OCI-LY1 (cell line): ENCODE data around the gene SOBP.

Experiments
- EZH2 ChIP-seq: fragments of 200-600 bp; sonication (generic), shearing (Covaris generic); IDR thresholded peaks from 2 replicates; pipeline ENCODE4 v1.8.0; 2017; ENCODE audit warnings: borderline replicate concordance, mixed run types, mild to moderate bottlenecking, antibody characterized with exemption, low read length, moderate library complexity, mixed read lengths
- TF ChIP-seq, protein P1 (sequence below): fragments of 200-600 bp; sonication (generic), shearing (Covaris generic); IDR thresholded peaks from 2 replicates; pipeline ENCODE4 v1.5.1; 2017; ENCODE audit warnings: mild to moderate bottlenecking, antibody characterized with exemption, low read length, moderate library complexity, mixed read lengths

DNA sequence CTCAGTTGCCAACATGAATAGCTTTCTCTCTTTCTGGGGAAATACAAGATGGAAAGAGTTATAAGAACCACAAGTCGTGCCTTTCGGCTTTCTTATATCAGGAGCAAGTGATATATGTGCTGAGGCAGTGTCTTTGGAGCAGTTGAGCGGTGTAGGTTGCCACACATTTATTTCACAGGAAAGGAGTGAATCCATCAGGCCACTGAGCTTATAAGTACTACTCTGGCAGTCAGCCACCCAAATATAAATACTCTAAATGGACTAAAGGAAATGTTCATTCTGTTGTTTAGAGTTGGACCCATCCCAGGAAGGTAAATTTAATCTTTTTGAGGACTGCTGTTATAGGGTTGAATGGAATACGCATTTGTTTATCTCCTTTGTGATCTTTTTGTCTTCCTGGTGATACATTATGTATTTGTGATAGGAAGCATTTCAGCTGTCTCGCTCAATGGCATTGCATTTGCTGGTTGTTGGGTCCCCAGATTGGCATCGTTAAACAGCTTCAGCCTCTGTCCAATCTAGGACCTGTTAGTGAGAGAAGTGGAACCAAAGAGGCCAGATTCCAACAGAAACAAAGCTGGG, 139.7 kb downstream of the SOBP start:
- TF ChIP-seq, protein P1, sequence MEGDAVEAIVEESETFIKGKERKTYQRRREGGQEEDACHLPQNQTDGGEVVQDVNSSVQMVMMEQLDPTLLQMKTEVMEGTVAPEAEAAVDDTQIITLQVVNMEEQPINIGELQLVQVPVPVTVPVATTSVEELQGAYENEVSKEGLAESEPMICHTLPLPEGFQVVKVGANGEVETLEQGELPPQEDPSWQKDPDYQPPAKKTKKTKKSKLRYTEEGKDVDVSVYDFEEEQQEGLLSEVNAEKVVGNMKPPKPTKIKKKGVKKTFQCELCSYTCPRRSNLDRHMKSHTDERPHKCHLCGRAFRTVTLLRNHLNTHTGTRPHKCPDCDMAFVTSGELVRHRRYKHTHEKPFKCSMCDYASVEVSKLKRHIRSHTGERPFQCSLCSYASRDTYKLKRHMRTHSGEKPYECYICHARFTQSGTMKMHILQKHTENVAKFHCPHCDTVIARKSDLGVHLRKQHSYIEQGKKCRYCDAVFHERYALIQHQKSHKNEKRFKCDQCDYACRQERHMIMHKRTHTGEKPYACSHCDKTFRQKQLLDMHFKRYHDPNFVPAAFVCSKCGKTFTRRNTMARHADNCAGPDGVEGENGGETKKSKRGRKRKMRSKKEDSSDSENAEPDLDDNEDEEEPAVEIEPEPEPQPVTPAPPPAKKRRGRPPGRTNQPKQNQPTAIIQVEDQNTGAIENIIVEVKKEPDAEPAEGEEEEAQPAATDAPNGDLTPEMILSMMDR, result no peak
- no peak for TF ChIP-seq EZH2
